Stomach (tissue), 4 donors: Measurements from ENCODE around the gene ZNF174.

Experiments used
- POLR2AphosphoS5 ChIP-seq, 3 donors: sonication (generic); formaldehyde crosslinking; IDR thresholded peaks; one replicate each; pipeline ENCODE4 v1.6.1; 2016; ENCODE audit warnings: antibody characterized with exemption in 3 of 3
- TF ChIP-seq, protein P1 (sequence below), 7 experiments: fragments of 450-650 bp in 4 of 7; fragments of 200-600 bp in 3 of 7; sonication (generic) in 3 of 7; IDR thresholded peaks; one replicate each; pipeline ENCODE4 v1.5.1; 2016 to 2019; ENCODE audit warnings: antibody characterized with exemption in 7 of 7, control low read depth in 2 of 7, mild to moderate bottlenecking in 1 of 7

DNA sequence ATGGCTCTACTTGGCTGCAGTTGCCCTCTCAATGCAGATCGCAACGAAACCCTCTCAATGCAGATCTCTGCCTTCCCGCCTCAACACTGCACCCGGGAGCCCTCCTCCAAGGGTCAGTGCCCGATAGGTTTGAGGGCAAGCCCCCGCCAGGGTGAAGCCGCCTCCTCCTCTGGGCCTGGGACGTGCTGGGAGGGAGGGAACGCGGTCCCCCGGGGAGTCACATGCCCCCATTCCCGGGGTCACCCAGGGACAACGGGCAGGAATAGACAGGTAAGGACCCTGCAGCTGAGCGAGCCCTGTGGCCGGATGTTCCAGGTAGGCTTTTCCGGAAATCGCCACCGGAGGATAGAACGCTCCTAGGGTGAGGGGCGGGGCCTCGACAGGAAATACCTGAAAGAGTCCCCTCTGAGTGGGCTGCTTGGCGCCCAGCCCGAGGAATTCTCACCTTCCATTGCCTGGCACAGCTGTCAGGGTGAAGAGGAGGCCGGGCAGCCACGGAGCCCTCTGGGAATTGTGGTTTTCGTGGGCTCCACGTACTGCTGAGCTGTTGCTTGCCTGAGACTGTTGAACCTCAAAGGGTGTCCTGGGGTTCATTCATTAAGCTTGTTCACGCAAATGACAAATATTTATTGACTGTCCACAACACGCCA is 12.8 kb downstream of the ZNF174 start:
- TF ChIP-seq POLR2AphosphoS5 (IDR thresholded peaks at IDR 0.05) = no peak
- TF ChIP-seq, protein P1, sequence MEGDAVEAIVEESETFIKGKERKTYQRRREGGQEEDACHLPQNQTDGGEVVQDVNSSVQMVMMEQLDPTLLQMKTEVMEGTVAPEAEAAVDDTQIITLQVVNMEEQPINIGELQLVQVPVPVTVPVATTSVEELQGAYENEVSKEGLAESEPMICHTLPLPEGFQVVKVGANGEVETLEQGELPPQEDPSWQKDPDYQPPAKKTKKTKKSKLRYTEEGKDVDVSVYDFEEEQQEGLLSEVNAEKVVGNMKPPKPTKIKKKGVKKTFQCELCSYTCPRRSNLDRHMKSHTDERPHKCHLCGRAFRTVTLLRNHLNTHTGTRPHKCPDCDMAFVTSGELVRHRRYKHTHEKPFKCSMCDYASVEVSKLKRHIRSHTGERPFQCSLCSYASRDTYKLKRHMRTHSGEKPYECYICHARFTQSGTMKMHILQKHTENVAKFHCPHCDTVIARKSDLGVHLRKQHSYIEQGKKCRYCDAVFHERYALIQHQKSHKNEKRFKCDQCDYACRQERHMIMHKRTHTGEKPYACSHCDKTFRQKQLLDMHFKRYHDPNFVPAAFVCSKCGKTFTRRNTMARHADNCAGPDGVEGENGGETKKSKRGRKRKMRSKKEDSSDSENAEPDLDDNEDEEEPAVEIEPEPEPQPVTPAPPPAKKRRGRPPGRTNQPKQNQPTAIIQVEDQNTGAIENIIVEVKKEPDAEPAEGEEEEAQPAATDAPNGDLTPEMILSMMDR (IDR thresholded peaks at IDR 0.05) = no peak
